Transverse colon (tissue), 4 donors: ENCODE results near the gene LOX.

ENCODE experiments used
- POLR2A ChIP-seq: fragments of 450-650 bp; IDR thresholded peaks from one replicate; pipeline ENCODE4 v1.6.1; 2016; ENCODE audit warnings: antibody characterized with exemption, mild to moderate bottlenecking, moderate library complexity
- POLR2AphosphoS5 ChIP-seq, 3 donors: sonication (generic); formaldehyde crosslinking; IDR thresholded peaks; one replicate each; pipeline ENCODE4 v1.6.1; 2016; ENCODE audit warnings: antibody characterized with exemption in 3 of 3
- TF ChIP-seq, protein P1 (sequence below), 5 experiments: fragments of 200-600 bp in 3 of 5; fragments of 450-650 bp in 2 of 5; sonication (generic) in 3 of 5; IDR thresholded peaks; 1 replicate in 2 of 5; 2 replicates in 3 of 5; pipeline ENCODE4 v1.5.1; 2016 to 2017; ENCODE audit warnings: antibody characterized with exemption in 5 of 5, inconsistent platforms in 3 of 5, mild to moderate bottlenecking in 2 of 5, moderate library complexity in 1 of 5

DNA sequence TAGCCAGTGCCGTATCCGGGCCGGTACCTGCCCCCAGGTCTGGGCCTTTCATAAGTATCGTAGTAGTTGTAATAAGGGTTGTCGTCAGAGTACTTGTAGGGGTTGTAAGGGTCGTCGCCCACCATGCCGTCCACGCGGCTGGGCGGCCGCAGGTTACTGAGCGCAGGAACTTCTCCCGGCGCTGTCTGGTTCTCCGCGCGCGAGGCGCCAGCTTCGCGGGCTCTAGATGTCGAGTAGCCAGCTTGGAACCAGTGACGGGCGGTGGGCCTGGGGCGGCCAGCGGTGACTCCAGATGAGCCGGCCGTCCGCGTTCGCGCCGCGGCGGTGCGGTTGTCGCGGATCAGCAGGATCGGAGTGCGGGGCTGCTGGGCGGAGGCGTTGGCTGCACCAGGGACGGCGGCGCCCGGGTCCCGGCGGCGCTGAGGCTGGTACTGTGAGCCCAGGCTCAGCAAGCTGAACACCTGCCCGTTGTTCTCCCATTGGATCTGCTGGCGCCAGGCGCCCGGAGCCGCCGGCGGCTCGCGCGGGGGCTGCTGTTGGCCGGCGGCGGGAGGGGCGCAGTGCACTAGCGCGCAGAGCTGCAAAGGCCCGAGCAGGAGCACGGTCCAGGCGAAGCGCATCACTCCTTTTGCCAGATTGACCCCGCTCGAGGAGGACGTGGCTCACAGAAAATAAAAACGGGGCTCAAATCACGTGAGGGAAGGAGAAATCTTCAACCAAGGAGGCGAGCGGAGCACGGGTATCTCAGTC, 518 bp downstream of the LOX start:
- TF ChIP-seq, protein P1, sequence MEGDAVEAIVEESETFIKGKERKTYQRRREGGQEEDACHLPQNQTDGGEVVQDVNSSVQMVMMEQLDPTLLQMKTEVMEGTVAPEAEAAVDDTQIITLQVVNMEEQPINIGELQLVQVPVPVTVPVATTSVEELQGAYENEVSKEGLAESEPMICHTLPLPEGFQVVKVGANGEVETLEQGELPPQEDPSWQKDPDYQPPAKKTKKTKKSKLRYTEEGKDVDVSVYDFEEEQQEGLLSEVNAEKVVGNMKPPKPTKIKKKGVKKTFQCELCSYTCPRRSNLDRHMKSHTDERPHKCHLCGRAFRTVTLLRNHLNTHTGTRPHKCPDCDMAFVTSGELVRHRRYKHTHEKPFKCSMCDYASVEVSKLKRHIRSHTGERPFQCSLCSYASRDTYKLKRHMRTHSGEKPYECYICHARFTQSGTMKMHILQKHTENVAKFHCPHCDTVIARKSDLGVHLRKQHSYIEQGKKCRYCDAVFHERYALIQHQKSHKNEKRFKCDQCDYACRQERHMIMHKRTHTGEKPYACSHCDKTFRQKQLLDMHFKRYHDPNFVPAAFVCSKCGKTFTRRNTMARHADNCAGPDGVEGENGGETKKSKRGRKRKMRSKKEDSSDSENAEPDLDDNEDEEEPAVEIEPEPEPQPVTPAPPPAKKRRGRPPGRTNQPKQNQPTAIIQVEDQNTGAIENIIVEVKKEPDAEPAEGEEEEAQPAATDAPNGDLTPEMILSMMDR (IDR thresholded peaks at IDR 0.05), result no peak
- TF ChIP-seq POLR2AphosphoS5 (IDR thresholded peaks at IDR 0.05) (no peak), POLR2A (no peak)
